HFFc6 (cell line): Measurements from ENCODE around the gene CPNE1. TPM values are rescaled to one million over a fixed set of nuclear protein-coding genes. Genes with fewer than 3 reads are reported as not detected.

ENCODE experiments used
- DNase-seq: peaks from one replicate; pipeline ENCODE4 v3.0.0-alpha.2; 2018
- H3K27ac Mint-ChIP-seq: 2 replicates; pipeline ENCODE4 v1.8.0; 2020; ENCODE audit warnings: mild to moderate bottlenecking, mixed read lengths
- H3K27me3 Mint-ChIP-seq: 2 replicates; pipeline ENCODE4 v1.8.0; 2021; ENCODE audit warnings: mild to moderate bottlenecking, moderate library complexity, mixed read lengths; ENCODE audit not compliant: insufficient read depth
- H3K36me3 Mint-ChIP-seq: 2 replicates; pipeline ENCODE4 v1.8.0; 2021; ENCODE audit warnings: low read depth, mixed read lengths
- H3K4me1 Mint-ChIP-seq: 2 replicates; pipeline ENCODE4 v1.8.0; 2020; ENCODE audit warnings: low read depth, mixed read lengths
- H3K4me3 Mint-ChIP-seq: 2 replicates; pipeline ENCODE4 v1.8.0; 2020; ENCODE audit warnings: mild to moderate bottlenecking, moderate library complexity, mixed read lengths
- H3K9me3 Mint-ChIP-seq: 2 replicates; pipeline ENCODE4 v1.8.0; 2020; ENCODE audit warnings: mild to moderate bottlenecking, mixed read lengths
- CTCF ChIP-seq: fragments of 200-600 bp; sonication (generic); IDR thresholded peaks from 2 replicates; pipeline ENCODE4 v1.5.0; 2021; ENCODE audit warnings: antibody characterized with exemption, mild to moderate bottlenecking
- total RNA-seq, 6 experiments: library from RNA; stranded (reverse); fragmentation: NEBNext Ultra II Directional; extraction: Animal tissue kit (Norgen Biotek cat#: 25700); gene quantifications; 2 replicates in 1 of 6; 3 replicates in 5 of 6; pipeline ENCODE4 v1.2.3, GENCODE V29; 2021

CPNE1 gene
- total RNA-seq, 6 experiments from 2014 or later = 200 to 230 (median 213) TPM

- Mint-ChIP-seq H3K27ac (no peak overlapping the region), H3K4me1 (peaks cover 9% of the 10 kb centered on the region)
- no peak for DNase-seq
Measured at GRCh38 chr20:35625584-35626385, 38.9 kb downstream of the CPNE1 start.

GRCh38 chr20:35621560-35621946 lies 43.1 kb downstream of the CPNE1 start:
- no peak overlapping the region for H3K4me3 Mint-ChIP-seq
- peaks cover 32% of the 10 kb centered on the region for H3K4me1 Mint-ChIP-seq
- H3K9me3 Mint-ChIP-seq = no peaks in the 10 kb centered on the region
- TF ChIP-seq CTCF = peak; percentile 44
- no peak overlapping the region for H3K27ac Mint-ChIP-seq
- no peak for DNase-seq
- H3K27me3 Mint-ChIP-seq = peaks cover 11% of the 10 kb centered on the region
- peaks cover 9% of the 10 kb centered on the region for H3K36me3 Mint-ChIP-seq

More at GRCh38 chr20:35625584-35626385, 38.9 kb downstream of the CPNE1 start:
- Mint-ChIP-seq H3K27me3 (no peaks in the 10 kb centered on the region; the same call in 1 of the 2 replicates), H3K9me3 (no peaks in the 10 kb centered on the region), H3K4me3 (no peak overlapping the region), H3K36me3 (peaks cover 24% of the 10 kb centered on the region)
- TF ChIP-seq CTCF = no peak

GRCh38 chr20:35620818-35621559 lies 43.7 kb downstream of the CPNE1 start:
- TF ChIP-seq CTCF = no peak
- Mint-ChIP-seq H3K9me3 (no peaks in the 10 kb centered on the region), H3K4me1 (peaks cover 31% of the 10 kb centered on the region), H3K27me3 (peaks cover 13% of the 10 kb centered on the region), H3K4me3 (no peak overlapping the region), H3K36me3 (peaks cover 7% of the 10 kb centered on the region), H3K27ac (no peak overlapping the region)
- no peak for DNase-seq

GRCh38 chr20:35619196-35620095 lies 45.3 kb downstream of the CPNE1 start:
- H3K27me3 Mint-ChIP-seq = peaks cover 13% of the 10 kb centered on the region

More at GRCh38 chr20:35619196-35620095, 45.3 kb downstream of the CPNE1 start:
- Mint-ChIP-seq H3K4me3 (peak overlapping the region; percentile 89), H3K27ac (peak overlapping the region; percentile 55), H3K9me3 (no peaks in the 10 kb centered on the region), H3K36me3 (no peaks in the 10 kb centered on the region; the same call in 1 of the 2 replicates), H3K4me1 (peaks cover 28% of the 10 kb centered on the region)
- TF ChIP-seq CTCF = peak; percentile 72
- DNase-seq = peak; percentile 74
